DOHH2 (cell line): ENCODE data around the gene RBFOX1.

Source experiments
- CTCF ChIP-seq: fragments of 200-600 bp; sonication (generic); IDR thresholded peaks from one replicate; pipeline ENCODE4 v1.5.1; 2014; ENCODE audit warnings: antibody characterized with exemption, mild to moderate bottlenecking, low read depth, low read length; ENCODE audit not compliant: poor library complexity, severe bottlenecking
- EZH2phosphoT487 ChIP-seq: fragments of 200-600 bp; sonication (generic); IDR thresholded peaks from 2 replicates; pipeline ENCODE4 v1.6.1; 2017; ENCODE audit warnings: borderline replicate concordance, mild to moderate bottlenecking, antibody characterized with exemption, low read length, moderate library complexity, mixed read lengths

- TF ChIP-seq CTCF: no peak
- no peak for TF ChIP-seq EZH2phosphoT487
Measured at GRCh38 chr16:7624871-7625766, 292.5 kb downstream of the RBFOX1 start.
